ENCODE measurements around the gene FCGR3B.
"Not testable (repeated sequence)": the region's sequence is repeated elsewhere in the genome, so short reads cannot be mapped to it uniquely, and the experiment has no call there.

DNA sequence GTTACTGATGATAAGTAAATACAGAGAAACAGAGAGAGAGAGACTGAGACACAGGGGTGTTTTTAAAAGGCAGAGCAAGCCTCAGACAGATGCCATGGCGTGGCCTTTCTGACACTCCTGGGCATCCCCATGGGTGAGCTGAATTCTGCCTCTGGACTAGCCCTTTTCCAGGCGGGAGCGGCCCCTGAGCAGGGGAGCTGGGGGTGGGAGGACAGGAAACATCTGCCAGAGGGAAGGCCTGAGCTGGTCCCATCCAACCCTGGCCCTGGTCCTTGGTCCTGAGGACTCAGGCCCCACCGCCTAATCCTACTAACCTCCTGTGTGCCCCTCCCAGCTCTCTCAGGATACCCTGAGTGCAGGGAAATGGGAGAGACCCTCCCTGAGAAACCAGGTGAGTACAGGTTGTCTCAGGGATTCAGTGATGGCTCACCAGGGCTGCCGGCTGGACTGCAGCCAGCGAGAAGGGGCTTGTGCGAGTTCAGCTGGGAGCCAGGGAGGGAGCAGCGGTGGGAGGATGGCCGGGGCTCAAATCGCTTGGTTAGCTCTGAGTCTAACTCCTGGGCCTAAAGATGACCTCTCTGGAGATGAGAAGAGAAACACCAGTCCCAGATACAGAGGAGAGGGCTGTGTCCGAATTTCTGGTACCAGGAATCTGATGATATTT lies 37.8 kb downstream of the FCGR3B start:
- TF ChIP-seq SP1 (IDR thresholded peaks at IDR 0.05); TARDBP (IDR thresholded peaks at IDR 0.05); L3MBTL2 (conservative IDR thresholded peaks at IDR 0.05); ZNF384 (IDR thresholded peaks at IDR 0.05); BHLHE40 (IDR thresholded peaks at IDR 0.05; ENCODE audit: borderline replicate concordance); SUZ12 (IDR thresholded peaks at IDR 0.05); CTBP1 (IDR thresholded peaks at IDR 0.05; ENCODE audit: borderline replicate concordance); FOXA1 (IDR thresholded peaks at IDR 0.05); ARNT (IDR thresholded peaks at IDR 0.05); NFRKB (IDR thresholded peaks at IDR 0.05); LEF1 (IDR thresholded peaks at IDR 0.05; ENCODE audit: borderline replicate concordance): not testable (repeated sequence)
- TF ChIP-seq, protein P1, sequence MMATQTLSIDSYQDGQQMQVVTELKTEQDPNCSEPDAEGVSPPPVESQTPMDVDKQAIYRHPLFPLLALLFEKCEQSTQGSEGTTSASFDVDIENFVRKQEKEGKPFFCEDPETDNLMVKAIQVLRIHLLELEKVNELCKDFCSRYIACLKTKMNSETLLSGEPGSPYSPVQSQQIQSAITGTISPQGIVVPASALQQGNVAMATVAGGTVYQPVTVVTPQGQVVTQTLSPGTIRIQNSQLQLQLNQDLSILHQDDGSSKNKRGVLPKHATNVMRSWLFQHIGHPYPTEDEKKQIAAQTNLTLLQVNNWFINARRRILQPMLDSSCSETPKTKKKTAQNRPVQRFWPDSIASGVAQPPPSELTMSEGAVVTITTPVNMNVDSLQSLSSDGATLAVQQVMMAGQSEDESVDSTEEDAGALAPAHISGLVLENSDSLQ (IDR thresholded peaks at IDR 0.05): not testable (repeated sequence)
